ENCODE measurements around the gene CHCHD6.

DNA sequence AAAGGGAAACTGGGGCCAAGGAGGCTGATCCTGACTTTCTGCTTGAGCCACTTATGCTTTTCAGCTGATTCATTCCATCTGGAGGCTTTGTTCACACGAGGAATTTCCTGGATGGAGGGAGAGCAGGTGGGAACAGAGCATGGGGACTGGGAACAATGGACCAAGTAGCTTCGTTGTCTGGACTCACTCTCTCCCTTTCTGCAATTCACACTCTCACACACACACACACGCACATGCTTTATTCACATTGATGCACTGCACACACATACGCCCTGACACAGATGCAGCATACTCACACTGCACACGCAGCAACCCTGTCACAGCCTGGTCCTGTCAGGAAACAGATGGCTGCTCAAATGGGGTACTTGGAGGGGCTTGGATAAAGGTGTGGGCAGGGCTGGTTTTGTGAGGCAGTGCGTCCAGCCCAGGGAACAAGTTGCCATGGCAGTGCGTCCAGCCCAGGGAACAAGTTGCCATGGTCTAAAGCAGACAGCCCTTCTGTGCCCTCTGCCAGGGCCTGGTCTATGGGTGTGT is 19.8 kb upstream of the CHCHD6 start:
- TF ChIP-seq, protein P1, sequence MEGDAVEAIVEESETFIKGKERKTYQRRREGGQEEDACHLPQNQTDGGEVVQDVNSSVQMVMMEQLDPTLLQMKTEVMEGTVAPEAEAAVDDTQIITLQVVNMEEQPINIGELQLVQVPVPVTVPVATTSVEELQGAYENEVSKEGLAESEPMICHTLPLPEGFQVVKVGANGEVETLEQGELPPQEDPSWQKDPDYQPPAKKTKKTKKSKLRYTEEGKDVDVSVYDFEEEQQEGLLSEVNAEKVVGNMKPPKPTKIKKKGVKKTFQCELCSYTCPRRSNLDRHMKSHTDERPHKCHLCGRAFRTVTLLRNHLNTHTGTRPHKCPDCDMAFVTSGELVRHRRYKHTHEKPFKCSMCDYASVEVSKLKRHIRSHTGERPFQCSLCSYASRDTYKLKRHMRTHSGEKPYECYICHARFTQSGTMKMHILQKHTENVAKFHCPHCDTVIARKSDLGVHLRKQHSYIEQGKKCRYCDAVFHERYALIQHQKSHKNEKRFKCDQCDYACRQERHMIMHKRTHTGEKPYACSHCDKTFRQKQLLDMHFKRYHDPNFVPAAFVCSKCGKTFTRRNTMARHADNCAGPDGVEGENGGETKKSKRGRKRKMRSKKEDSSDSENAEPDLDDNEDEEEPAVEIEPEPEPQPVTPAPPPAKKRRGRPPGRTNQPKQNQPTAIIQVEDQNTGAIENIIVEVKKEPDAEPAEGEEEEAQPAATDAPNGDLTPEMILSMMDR (conservative IDR thresholded peaks at IDR 0.05) = no peak
- TF ChIP-seq EZH2 (IDR thresholded peaks at IDR 0.05; ENCODE audit: low read depth) = no peak

Data from PC-9 (cell line).